AG04449 (cell line): ENCODE data around the gene PRDM5.
A peak's percentile ranks its signal among the peaks of the same experiment; 100 is the strongest.

ENCODE experiments used
- CTCF ChIA-PET: fragments of 350-600 bp; formaldehyde crosslinking; extraction: SDS; loops from one replicate; lab custom pipeline; 2021; ENCODE audit warnings: antibody characterized with exemption; lab: Yijun Ruan, JAX
- POLR2A ChIA-PET: fragments of 400-600, 350-600 bp; formaldehyde crosslinking; extraction: SDS; loops from one replicate; lab custom pipeline; 2020; ENCODE audit warnings: antibody characterized with exemption, inconsistent platforms; lab: Yijun Ruan, JAX
- DNase-seq: peaks from one replicate; pipeline ENCODE4 v3.0.0-alpha.2; 2010; ENCODE audit warnings: low read depth, low spot score
- H3K4me3 ChIP-seq: 2 replicates; pipeline ENCODE4 v1.5.1; 2011; ENCODE audit warnings: low read depth, mild to moderate bottlenecking, control low read depth, low read length
- CTCF ChIP-seq: IDR thresholded peaks from one replicate; pipeline ENCODE4 v1.5.1; 2011; ENCODE audit warnings: mild to moderate bottlenecking, moderate library complexity, low read length, control low read depth, inconsistent platforms; ENCODE audit not compliant: insufficient read depth; ENCODE audit errors: missing control alignments

Gene PRDM5

GRCh38 chr4:120692964-120693363 lies 229.6 kb downstream of the PRDM5 start:
- CTCF ChIA-PET = no interaction called here
- no peak for TF ChIP-seq CTCF

GRCh38 chr4:120691536-120691935 lies 231.0 kb downstream of the PRDM5 start:
- no peak for TF ChIP-seq CTCF
- ChIA-PET CTCF (no interaction called here), POLR2A (no interaction called here)
- no peak for DNase-seq
- no peak overlapping the region for H3K4me3 ChIP-seq

More at GRCh38 chr4:120692964-120693363, 229.6 kb downstream of the PRDM5 start:
- H3K4me3 ChIP-seq = no peak overlapping the region
- POLR2A ChIA-PET = no interaction called here
- peak; percentile 73 for DNase-seq

- H3K4me3 ChIP-seq = no peak overlapping the region
- no peak for TF ChIP-seq CTCF
- ChIA-PET CTCF (no interaction called here), POLR2A (no interaction called here)
- no peak for DNase-seq
These were observed 231.4 kb downstream of the PRDM5 start for GRCh38 chr4:120691106-120691505.

GRCh38 chr4:120688791-120689190 lies 233.7 kb downstream of the PRDM5 start:
- no peak overlapping the region for H3K4me3 ChIP-seq
- POLR2A ChIA-PET = no interaction called here
- DNase-seq = no peak
- CTCF ChIA-PET = no interaction called here
- TF ChIP-seq CTCF = no peak

GRCh38 chr4:120685756-120686278 lies 236.7 kb downstream of the PRDM5 start:
- CTCF ChIA-PET = no interaction called here
- TF ChIP-seq CTCF = no peak
- no peak for DNase-seq
- POLR2A ChIA-PET = no interaction called here
- no peak overlapping the region for H3K4me3 ChIP-seq

- DNase-seq = no peak
- POLR2A ChIA-PET = no interaction called here
- CTCF ChIA-PET = no interaction called here
- no peak overlapping the region for H3K4me3 ChIP-seq
- TF ChIP-seq CTCF = no peak
These were observed 238.5 kb downstream of the PRDM5 start for GRCh38 chr4:120683897-120684540.
